PC-9 (cell line): ENCODE results near the gene OAT. TPM values are rescaled to one million over a fixed set of nuclear protein-coding genes. Genes with fewer than 3 reads are reported as not detected.

ENCODE experiments used
- BruUV-seq: library from RNA; stranded (reverse); fragments of 400-500 nt; replicated peaks from 2 replicates; lab custom pipeline; 2021; lab: Mats Ljungman, UMichigan
- CTCF ChIA-PET: fragments of 300-600 bp; sonication (Branson Sonifier 250); formaldehyde crosslinking; loops from one replicate; lab custom pipeline; 2022; ENCODE audit warnings: antibody characterized with exemption; lab: Charles Lee
- POLR2A ChIA-PET: fragments of 300-600 bp; sonication (Branson Sonifier 250); formaldehyde crosslinking; loops from one replicate; lab custom pipeline; 2022; ENCODE audit warnings: antibody characterized with exemption; ENCODE audit not compliant: unreplicated experiment; lab: Charles Lee
- DNase-seq, 2 experiments: peaks; one replicate each; pipeline versions ENCODE4 v3.0.0 to v3.0.0-alpha.2; 2015 to 2022; ENCODE audit warnings: mixed read lengths in 1 of 2
- H2AFZ ChIP-seq: fragments of 200-600 bp; sonication (generic); 2 replicates; pipeline ENCODE4 v1.8.1; 2017; ENCODE audit warnings: antibody characterized with exemption
- H3F3A ChIP-seq: fragments of 200-600 bp; sonication (generic); 2 replicates; pipeline ENCODE4 v1.8.1; 2017; ENCODE audit warnings: antibody characterized with exemption, mild to moderate bottlenecking, low read depth; ENCODE audit not compliant: insufficient read depth
- H3K27ac ChIP-seq: fragments of 200-600 bp; sonication (generic); 2 replicates; pipeline ENCODE4 v1.6.1; 2016; ENCODE audit warnings: mixed run types
- H3K27me3 ChIP-seq: fragments of 200-600 bp; sonication (generic); 2 replicates; pipeline ENCODE4 v1.6.1; 2016; ENCODE audit warnings: low read depth, mixed run types; ENCODE audit not compliant: insufficient read depth
- H3K36me3 ChIP-seq: fragments of 200-600 bp; sonication (generic); 2 replicates; pipeline ENCODE4 v1.6.1; 2016; ENCODE audit warnings: low read depth, mixed run types
- H3K4me1 ChIP-seq: fragments of 200-600 bp; sonication (generic); replicated peaks from 2 replicates; pipeline ENCODE4 v1.6.1; 2016; ENCODE audit warnings: mixed run types; ENCODE audit not compliant: insufficient read depth
- H3K4me2 ChIP-seq: fragments of 200-600 bp; sonication (generic); 2 replicates; pipeline ENCODE4 v1.6.1; 2017; ENCODE audit warnings: mixed run types
- H3K4me3 ChIP-seq: fragments of 200-600 bp; sonication (generic); 2 replicates; pipeline ENCODE4 v1.6.1; 2016; ENCODE audit warnings: mixed run types
- H3K79me2 ChIP-seq: fragments of 200-600 bp; sonication (generic); 2 replicates; pipeline ENCODE4 v1.6.1; 2017; ENCODE audit warnings: low read depth, mixed run types
- H3K9me2 ChIP-seq: fragments of 200-600 bp; sonication (generic); 2 replicates; pipeline ENCODE4 v1.8.1; 2017; ENCODE audit warnings: mild to moderate bottlenecking; ENCODE audit not compliant: insufficient read depth
- H3K9me3 ChIP-seq: fragments of 200-600 bp; sonication (generic); 2 replicates; pipeline ENCODE4 v1.8.1; 2016; ENCODE audit warnings: low read depth; ENCODE audit not compliant: insufficient read depth
- H4K20me1 ChIP-seq: fragments of 200-600 bp; sonication (generic); 2 replicates; pipeline ENCODE4 v1.8.1; 2017; ENCODE audit not compliant: insufficient read depth
- CTCF ChIP-seq: fragments of 200-600 bp; sonication (generic); conservative IDR thresholded peaks from 2 replicates; pipeline ENCODE4 v1.6.1; 2017; ENCODE audit warnings: mixed run types, antibody characterized with exemption, mild to moderate bottlenecking, moderate library complexity
- EZH2 ChIP-seq: fragments of 200-600 bp; sonication (generic); IDR thresholded peaks from 2 replicates; pipeline ENCODE4 v1.8.0; 2017; ENCODE audit warnings: antibody characterized with exemption, low read depth
- intact Hi-C: fragments of 100-400 bp; cut with micrococcal nuclease; formaldehyde crosslinking; loops from one replicate; pipeline ENCODE4 v1.10.0; 2022; ENCODE audit not compliant: unreplicated experiment
- total RNA-seq: library from RNA; stranded (reverse); gene quantifications from 2 replicates; pipeline ENCODE4 v1.2.3, GENCODE V29; 2021

Gene OAT
- total RNA-seq, 1 experiment from 2014 or later = 130 TPM

GRCh38 chr10:124450783-124451057 lies 32.0 kb upstream of the OAT start:
- Histone ChIP-seq H3K79me2 (peaks cover 12% of the 10 kb centered on the region; the same call in 1 of the 2 replicates), H3K9me2 (no peaks in the 10 kb centered on the region), H3F3A (no peaks in the 10 kb centered on the region), H3K36me3 (no peaks in the 10 kb centered on the region), H3K27ac (no peak overlapping the region), H3K27me3 (no peaks in the 10 kb centered on the region), H3K4me3 (peak overlapping the region; percentile 59; the same call in 1 of the 2 replicates), H4K20me1 (no peaks in the 10 kb centered on the region), H3K9me3 (no peaks in the 10 kb centered on the region), H2AFZ (no peak overlapping the region), H3K4me1 (peaks cover 13% of the 10 kb centered on the region; the same call in 1 of the 2 replicates), H3K4me2 (peak overlapping the region; percentile 62)
- intact Hi-C loops = no loop called here
- BruUV-seq = TSS peak; percentile 64
- no peak for DNase-seq
- ChIA-PET POLR2A (no interaction called here), CTCF (no interaction called here)
- TF ChIP-seq EZH2 = no peak
- TF ChIP-seq CTCF = no peak

- Histone ChIP-seq H2AFZ (0 out of 2 replicates have a peak within 1 kb of the TSS, but pooled peaks have one; percentile 31), H3K36me3 (no peaks in the 10 kb centered on the region), H3F3A (no peaks in the 10 kb centered on the region), H3K9me2 (no peaks in the 10 kb centered on the region), H3K4me3 (peak within 1 kb of the TSS; percentile 59), H3K4me1 (peaks cover 13% of the 10 kb centered on the region; the same call in 1 of the 2 replicates), H3K9me3 (no peaks in the 10 kb centered on the region), H3K79me2 (peaks cover 12% of the 10 kb centered on the region; the same call in 1 of the 2 replicates), H3K27ac (0 out of 2 replicates have a peak within 1 kb of the TSS, but pooled peaks have one; percentile 6), H4K20me1 (no peaks in the 10 kb centered on the region), H3K4me2 (peak within 1 kb of the TSS; percentile 70), H3K27me3 (no peaks in the 10 kb centered on the region)
- intact Hi-C loops = no loop called here
- POLR2A ChIA-PET = no interaction called here
- BruUV-seq = no TSS peak
- no peak for DNase-seq
- CTCF ChIA-PET = no interaction called here
- no peak for TF ChIP-seq CTCF
- TF ChIP-seq EZH2 = no peak
Measured at GRCh38 chr10:124450012-124450782, 31.5 kb upstream of the OAT start, which contains the start of gene NKX1-2. Gene NKX1-2 (minus strand): TSS chr10:124450035. CDS start chr10:124449943, 92 bp downstream.

DNA sequence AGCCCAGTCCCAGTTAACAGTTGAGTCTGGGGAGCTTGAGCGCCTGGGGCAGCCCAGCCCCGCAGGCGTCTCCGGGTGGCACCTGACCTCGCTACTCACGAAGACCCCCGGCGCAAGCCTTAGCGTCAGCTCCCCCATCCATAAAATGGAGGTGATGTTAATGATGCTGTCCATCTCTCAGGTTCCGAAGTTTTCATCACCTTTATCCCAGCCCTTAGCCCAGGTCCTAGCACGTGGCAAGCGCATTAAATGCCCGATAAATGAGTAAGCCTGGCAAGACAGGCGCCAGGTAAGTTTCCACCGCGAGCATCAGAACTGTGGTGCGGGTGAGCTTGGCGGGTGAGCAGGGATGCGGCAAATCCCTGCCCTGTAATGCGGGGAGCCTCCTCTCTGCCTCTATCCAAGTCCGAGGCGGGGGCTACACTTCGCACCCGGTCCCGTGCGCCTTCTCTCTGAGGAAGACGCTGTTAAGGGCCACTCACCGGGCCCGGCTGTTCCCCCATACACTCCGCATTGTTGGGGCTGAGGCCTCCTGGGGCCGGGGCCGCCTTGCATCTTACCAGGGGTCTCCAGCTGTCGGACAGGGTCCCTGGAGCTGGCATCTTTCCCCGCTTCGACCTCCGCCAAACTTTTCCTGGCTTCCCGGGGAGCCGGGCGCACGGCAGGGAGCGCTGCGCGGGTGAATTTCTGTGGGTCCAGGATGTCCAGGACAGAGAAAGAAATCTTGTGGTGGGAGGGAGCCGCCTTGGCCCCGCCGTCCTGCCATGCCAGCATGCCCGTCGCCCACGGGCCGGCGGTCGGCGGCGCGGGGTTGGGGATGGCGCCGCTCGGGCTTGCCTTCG lies 30.7 kb upstream of the OAT start:
- no TSS peak for BruUV-seq
- Histone ChIP-seq H3K4me3 (peak overlapping the region; percentile 59), H3K4me2 (peak overlapping the region; percentile 70), H3K4me1 (peaks cover 13% of the 10 kb centered on the region; the same call in 1 of the 2 replicates), H4K20me1 (no peaks in the 10 kb centered on the region), H3K9me2 (no peaks in the 10 kb centered on the region), H2AFZ (no peak overlapping the region), H3K79me2 (peaks cover 12% of the 10 kb centered on the region; the same call in 1 of the 2 replicates), H3K9me3 (no peaks in the 10 kb centered on the region), H3K27me3 (no peaks in the 10 kb centered on the region), H3K36me3 (no peaks in the 10 kb centered on the region), H3K27ac (0 out of 2 replicates have a peak overlapping the region, but pooled peaks have one; percentile 6), H3F3A (no peaks in the 10 kb centered on the region)
- POLR2A ChIA-PET = no interaction called here
- intact Hi-C loops = no loop called here
- peak in 1 of 2 experiments; percentile 54 for DNase-seq
- no peak for TF ChIP-seq EZH2
- CTCF ChIA-PET = interaction anchor here (0.6 kb wide), 1 partner anchor 13 kb away, joined by 4 read pairs; no protein-coding TSS in a partner anchor
